ENCODE measurements around the gene C16orf90. TPM values are rescaled to one million over a fixed set of nuclear protein-coding genes. Genes with fewer than 3 reads are reported as not detected.
A peak's percentile ranks its signal among the peaks of the same experiment; 100 is the strongest.

The C16orf90 gene
- total RNA-seq, 6 donors from 2014 or later = not detected

DNA sequence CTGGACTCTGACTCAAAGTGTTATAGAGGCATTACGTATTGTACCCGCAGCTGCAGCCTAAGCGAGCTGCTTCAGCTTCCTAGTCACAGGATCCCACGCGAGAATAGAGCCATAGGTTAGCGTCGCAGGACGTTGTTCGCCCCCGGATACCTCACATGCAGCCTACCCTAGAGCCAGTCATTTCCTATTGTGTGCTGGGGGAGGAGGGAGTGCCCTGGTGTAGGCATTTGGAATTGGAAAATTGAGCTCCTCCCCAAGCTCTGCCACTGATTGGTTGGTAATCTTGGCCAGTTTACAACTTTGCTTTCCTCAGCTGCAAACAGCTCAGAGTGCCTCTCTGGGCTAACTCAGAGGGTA lies 51.3 kb downstream of the C16orf90 start:
- no peak for DNase-seq
- TF ChIP-seq, protein P1, sequence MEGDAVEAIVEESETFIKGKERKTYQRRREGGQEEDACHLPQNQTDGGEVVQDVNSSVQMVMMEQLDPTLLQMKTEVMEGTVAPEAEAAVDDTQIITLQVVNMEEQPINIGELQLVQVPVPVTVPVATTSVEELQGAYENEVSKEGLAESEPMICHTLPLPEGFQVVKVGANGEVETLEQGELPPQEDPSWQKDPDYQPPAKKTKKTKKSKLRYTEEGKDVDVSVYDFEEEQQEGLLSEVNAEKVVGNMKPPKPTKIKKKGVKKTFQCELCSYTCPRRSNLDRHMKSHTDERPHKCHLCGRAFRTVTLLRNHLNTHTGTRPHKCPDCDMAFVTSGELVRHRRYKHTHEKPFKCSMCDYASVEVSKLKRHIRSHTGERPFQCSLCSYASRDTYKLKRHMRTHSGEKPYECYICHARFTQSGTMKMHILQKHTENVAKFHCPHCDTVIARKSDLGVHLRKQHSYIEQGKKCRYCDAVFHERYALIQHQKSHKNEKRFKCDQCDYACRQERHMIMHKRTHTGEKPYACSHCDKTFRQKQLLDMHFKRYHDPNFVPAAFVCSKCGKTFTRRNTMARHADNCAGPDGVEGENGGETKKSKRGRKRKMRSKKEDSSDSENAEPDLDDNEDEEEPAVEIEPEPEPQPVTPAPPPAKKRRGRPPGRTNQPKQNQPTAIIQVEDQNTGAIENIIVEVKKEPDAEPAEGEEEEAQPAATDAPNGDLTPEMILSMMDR (IDR thresholded peaks at IDR 0.05) = peak in 1 of 6 experiments; percentile 28
- TF ChIP-seq POLR2A (IDR thresholded peaks at IDR 0.05) (peak in 2 of 4 donors; percentile 19 to 60), POLR2AphosphoS5 (IDR thresholded peaks at IDR 0.05) (peak; percentile 15 to 22), EP300 (IDR thresholded peaks at IDR 0.05) (no peak)
- 34 to 52% methylated on average over 5 to 10 of the region's 10 CpGs for WGBS, 2 donors
- Histone ChIP-seq H3K27me3 (no peaks in the 10 kb centered on the region), H3K4me1 (peaks cover 4 to 10% (median 8%) of the 10 kb centered on the region in 4 donors), H3K9me3 (peaks cover 3 to 10% (median 7%) of the 10 kb centered on the region in 4 donors), H3K4me3 (peak overlapping the region; percentile 12 to 80 (median 71)), H3K36me3 (peaks cover 0 to 26% (median 4%) of the 10 kb centered on the region in 4 donors), H3K27ac (peak overlapping the region; percentile 82 to 85 (median 84))
- ATAC-seq (ENCODE audit: low FRiP score in 2 of 2) = peak; percentile 74 to 87

Small RNA genes within 50 kb of the gene (small RNA-seq; reads per million reads assigned to genes)
- gene MIR6126 = 0 reads per million in 4 donors

Other genes with a start within 250 kb of the C16orf90 start
- gene MEFV, start 238.9 kb downstream of the C16orf90 start, total RNA-seq = 10 to 100 TPM in 5 of 6 donors, 1 to 10 TPM in 1; 9.1 to 18.9 (median 12.3) TPM
- gene ZNF263, start 212.0 kb downstream of the C16orf90 start, total RNA-seq = 10 to 100 TPM; 19.6 to 48.2 (median 32.2) TPM
- gene TIGD7, start 190.1 kb downstream of the C16orf90 start, total RNA-seq = 1 to 10 TPM; 1.3 to 6.0 (median 4.0) TPM
- gene ZNF75A, start 190.0 kb downstream of the C16orf90 start, total RNA-seq = 10 to 100 TPM; 21.5 to 69.1 (median 25.9) TPM
- gene OR2C1, start 139.6 kb downstream of the C16orf90 start, total RNA-seq = under 1 TPM in 2 of 6 donors, not detected in 4; 0.39 to 0.46 TPM
- gene ZSCAN32, start 94.5 kb downstream of the C16orf90 start, total RNA-seq = 10 to 100 TPM in 5 of 6 donors, 1 to 10 TPM in 1; 7.5 to 25.0 (median 14.0) TPM
- 10 to 100 TPM in 4 of 6 donors, 1 to 10 TPM in 2; 9.0 to 30.4 (median 10.6) TPM for gene ZNF174, start 94.3 kb downstream of the C16orf90 start, total RNA-seq
- 1 to 10 TPM in 5 of 6 donors, under 1 TPM in 1; 0.78 to 7.7 (median 4.6) TPM for gene ZNF597, start 52.0 kb downstream of the C16orf90 start, total RNA-seq
- 10 to 100 TPM; 33.0 to 77.5 (median 54.6) TPM for gene NAA60, start 51.8 kb downstream of the C16orf90 start, total RNA-seq
- gene CLUAP1, start 5.5 kb upstream of the C16orf90 start, total RNA-seq = 10 to 100 TPM; 12.8 to 40.8 (median 18.4) TPM
- 10 to 100 TPM in 1 of 6 donors, 1 to 10 TPM in 5; 2.6 to 19.9 (median 3.9) TPM for gene NLRC3, start 81.9 kb upstream of the C16orf90 start, total RNA-seq
- 10 to 100 TPM in 1 of 6 donors, 1 to 10 TPM in 5; 4.6 to 10.5 (median 6.0) TPM for gene SLX4, start 116.1 kb upstream of the C16orf90 start, total RNA-seq
- 10 to 100 TPM in 4 of 6 donors, 1 to 10 TPM in 2; 6.4 to 34.6 (median 18.7) TPM for gene DNASE1, start 159.2 kb upstream of the C16orf90 start, total RNA-seq
- gene TRAP1, start 222.0 kb upstream of the C16orf90 start, total RNA-seq = 10 to 100 TPM; 48.0 to 81.7 (median 55.0) TPM

All from upper lobe of left lung (tissue), 6 donors.